Stomach (tissue), 4 donors: ENCODE results near the gene FAM228B.

Experiments used
- POLR2A ChIP-seq, 4 donors: fragments of 450-650 bp; IDR thresholded peaks; one replicate each; pipeline ENCODE4 v1.6.1; 2016; ENCODE audit warnings: antibody characterized with exemption in 4 of 4, control low read depth in 2 of 4, mild to moderate bottlenecking in 1 of 4, moderate library complexity in 1 of 4
- POLR2AphosphoS5 ChIP-seq, 3 donors: sonication (generic); formaldehyde crosslinking; IDR thresholded peaks; one replicate each; pipeline ENCODE4 v1.6.1; 2016; ENCODE audit warnings: antibody characterized with exemption in 3 of 3

- no peak for TF ChIP-seq POLR2A (IDR thresholded peaks at IDR 0.05)
- TF ChIP-seq POLR2AphosphoS5 (IDR thresholded peaks at IDR 0.05), result no peak
Observed at GRCh38 chr2:24207359-24207758, 84.1 kb downstream of the FAM228B start.
